Suprapubic skin (tissue), 4 donors: ENCODE measurements around the gene CES5A. TPM values are rescaled to one million over a fixed set of nuclear protein-coding genes. Genes with fewer than 3 reads are reported as not detected.
"Not testable (repeated sequence)": the region's sequence is repeated elsewhere in the genome, so short reads cannot be mapped to it uniquely, and the experiment has no call there.

Source experiments
- DNase-seq, 2 donors: peaks; one replicate each; pipeline ENCODE4 v3.0.0-alpha.2; 2019; ENCODE audit warnings: low spot score in 2 of 2
- H3K27ac ChIP-seq: fragments of 200-600 bp; sonication (generic); one replicate; pipeline ENCODE4 v1.5.1; 2019
- H3K27me3 ChIP-seq: fragments of 200-600 bp; sonication (generic); one replicate; pipeline ENCODE4 v1.5.1; 2019
- H3K36me3 ChIP-seq: fragments of 200-600 bp; sonication (generic); one replicate; pipeline ENCODE4 v1.5.1; 2019
- H3K4me1 ChIP-seq: fragments of 200-600 bp; sonication (generic); one replicate; pipeline ENCODE4 v1.5.1; 2019
- H3K4me3 ChIP-seq: fragments of 200-600 bp; sonication (generic); one replicate; pipeline ENCODE4 v1.5.1; 2019; ENCODE audit warnings: mild to moderate bottlenecking
- H3K9me3 ChIP-seq: fragments of 200-600 bp; sonication (generic); one replicate; pipeline ENCODE4 v1.5.1; 2019
- CTCF ChIP-seq, 2 donors: fragments of 200-600 bp in 1 of 2; fragments of 450-650 bp in 1 of 2; sonication (generic) in 1 of 2; IDR thresholded peaks; one replicate each; pipeline ENCODE4 v1.5.1; 2016 to 2019; ENCODE audit warnings: antibody characterized with exemption in 2 of 2, mild to moderate bottlenecking in 1 of 2, moderate library complexity in 1 of 2
- EP300 ChIP-seq: sonication (generic); formaldehyde crosslinking; IDR thresholded peaks from one replicate; pipeline ENCODE4 v1.6.1; 2017; ENCODE audit warnings: antibody characterized with exemption
- POLR2A ChIP-seq, 2 donors: fragments of 450-650 bp; IDR thresholded peaks; one replicate each; pipeline ENCODE4 v1.6.1; 2017; ENCODE audit warnings: antibody characterized with exemption in 2 of 2, mild to moderate bottlenecking in 2 of 2, moderate library complexity in 2 of 2
- POLR2AphosphoS5 ChIP-seq, 3 donors: sonication (generic); formaldehyde crosslinking; IDR thresholded peaks; one replicate each; pipeline ENCODE4 v1.6.1; 2017; ENCODE audit warnings: antibody characterized with exemption in 3 of 3
- WGBS: methylation state at CpG from one replicate; pipeline ENCODE4 v1.1.5; 2018; 5-methylcytosine and 5-hydroxymethylcytosine counted together
- total RNA-seq, 4 donors: library from RNA; depleted of rRNA; stranded (reverse); fragments of >200 nt; gene quantifications; one replicate each; pipeline ENCODE4 v1.1.0, GENCODE V29; 2016

Gene CES5A
- total RNA-seq, 4 donors from 2014 or later: 0.30 to 0.60 TPM; not detected in 2

- H3K4me3 ChIP-seq: no peak overlapping the region
- TF ChIP-seq POLR2A (IDR thresholded peaks at IDR 0.05) (no peak), POLR2AphosphoS5 (IDR thresholded peaks at IDR 0.05) (no peak), EP300 (no peak), CTCF (IDR thresholded peaks at IDR 0.05) (no peak)
- no peak for DNase-seq
- no peak overlapping the region for H3K27ac ChIP-seq
- no peaks in the 10 kb centered on the region for H3K4me1 ChIP-seq
- H3K27me3 ChIP-seq: peaks cover 4% of the 10 kb centered on the region
- no peaks in the 10 kb centered on the region for H3K36me3 ChIP-seq
- no peaks in the 10 kb centered on the region for H3K9me3 ChIP-seq
- 73% methylated on average over 4 of the region's 4 CpGs for WGBS
These were observed 63.4 kb downstream of the CES5A start for GRCh38 chr16:55811811-55812210.

GRCh38 chr16:55810451-55810961, 64.7 kb downstream of the CES5A start:
- H3K4me1 ChIP-seq: no peaks in the 10 kb centered on the region
- no peak overlapping the region for H3K4me3 ChIP-seq
- H3K27me3 ChIP-seq: peaks cover 3% of the 10 kb centered on the region
- DNase-seq: peak in 1 of 2 donors; percentile 17
- no peak overlapping the region for H3K27ac ChIP-seq
- 87% methylated on average over 8 of the region's 8 CpGs for WGBS
- no peaks in the 10 kb centered on the region for H3K9me3 ChIP-seq
- TF ChIP-seq CTCF (IDR thresholded peaks at IDR 0.05): no peak
- TF ChIP-seq EP300: no peak
- no peak for TF ChIP-seq POLR2AphosphoS5 (IDR thresholded peaks at IDR 0.05)
- TF ChIP-seq POLR2A (IDR thresholded peaks at IDR 0.05): no peak
- H3K36me3 ChIP-seq: no peaks in the 10 kb centered on the region

- peak in 1 of 2 donors; percentile 7 for DNase-seq
- TF ChIP-seq EP300 (no peak), CTCF (IDR thresholded peaks at IDR 0.05) (no peak), POLR2AphosphoS5 (IDR thresholded peaks at IDR 0.05) (no peak), POLR2A (IDR thresholded peaks at IDR 0.05) (no peak)
- Histone ChIP-seq H3K27ac (no peak overlapping the region), H3K27me3 (peaks cover 3% of the 10 kb centered on the region), H3K36me3 (no peaks in the 10 kb centered on the region), H3K4me1 (no peaks in the 10 kb centered on the region), H3K4me3 (no peak overlapping the region), H3K9me3 (no peaks in the 10 kb centered on the region)
- 90% methylated on average over 4 of the region's 4 CpGs for WGBS
These were observed 65.3 kb downstream of the CES5A start for GRCh38 chr16:55809851-55810250.

GRCh38 chr16:55809386-55809785, 65.8 kb downstream of the CES5A start:
- Histone ChIP-seq H3K27me3 (no peaks in the 10 kb centered on the region), H3K27ac (no peak overlapping the region), H3K4me3 (no peak overlapping the region), H3K9me3 (no peaks in the 10 kb centered on the region), H3K36me3 (no peaks in the 10 kb centered on the region), H3K4me1 (no peaks in the 10 kb centered on the region)
- 50% methylated on average over 5 of the region's 5 CpGs for WGBS
- DNase-seq: peak; percentile 22 to 67
- TF ChIP-seq CTCF (IDR thresholded peaks at IDR 0.05): no peak
- no peak for TF ChIP-seq POLR2AphosphoS5 (IDR thresholded peaks at IDR 0.05)

GRCh38 chr16:55808286-55808685, 66.9 kb downstream of the CES5A start:
- H3K36me3 ChIP-seq, H3K27ac ChIP-seq, H3K27me3 ChIP-seq, H3K4me1 ChIP-seq, H3K9me3 ChIP-seq, DNase-seq, H3K4me3 ChIP-seq: not testable (repeated sequence)
- 92% methylated on average over 1 of the region's 1 CpG for WGBS

GRCh38 chr16:55805104-55805503, 70.1 kb downstream of the CES5A start:
- DNase-seq, H3K27ac ChIP-seq, H3K9me3 ChIP-seq, H3K4me1 ChIP-seq, H3K27me3 ChIP-seq, H3K36me3 ChIP-seq, H3K4me3 ChIP-seq: not testable (repeated sequence)
- no CpG with 5 or more reads among the region's 6 CpGs for WGBS

GRCh38 chr16:55803681-55804080, 71.5 kb downstream of the CES5A start:
- H3K27ac ChIP-seq, DNase-seq, H3K36me3 ChIP-seq, H3K9me3 ChIP-seq, H3K27me3 ChIP-seq, H3K4me3 ChIP-seq, H3K4me1 ChIP-seq: not testable (repeated sequence)
- WGBS: no CpG with 5 or more reads among the region's 8 CpGs
